SH-SY5Y (cell line): ENCODE measurements around the gene ADIRF.

Experiments
- GATA2 ChIP-seq: IDR thresholded peaks from 2 replicates; pipeline ENCODE4 v1.6.1; 2011; ENCODE audit warnings: mild to moderate bottlenecking, low read depth, low read length
- GATA3 ChIP-seq: IDR thresholded peaks from 2 replicates; pipeline ENCODE4 v1.6.1; 2011; ENCODE audit warnings: low read depth, mild to moderate bottlenecking, low read length, moderate library complexity

DNA sequence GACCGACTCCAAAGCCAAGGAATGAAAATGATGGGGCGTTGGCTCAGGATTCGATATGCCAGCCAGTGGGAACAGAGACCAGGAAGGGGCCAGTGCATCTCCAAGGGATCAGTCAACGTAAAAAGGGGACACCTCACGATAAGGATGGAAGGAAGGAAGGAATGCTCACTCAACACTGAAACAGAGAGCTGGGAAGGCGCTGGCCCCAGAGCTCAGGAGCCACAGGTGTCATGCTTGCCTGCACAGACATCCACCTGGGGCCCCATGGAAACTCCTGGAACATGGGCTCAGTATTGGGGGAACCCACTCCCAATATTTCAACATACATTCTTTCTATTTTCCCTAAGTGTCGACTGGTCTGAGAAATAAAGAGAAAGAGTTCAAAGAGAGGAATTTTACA, 16.2 kb upstream of the ADIRF start:
- TF ChIP-seq GATA2 (no peak), GATA3 (no peak)
